TTC549 (cell line): ENCODE measurements around the gene EAF2.

Source experiments
- FAIRE-seq: peaks from 2 replicates; lab custom pipeline; 2012; peaks lifted over from hg19 to GRCh38; lab: Jason Lieb, UNC

Gene EAF2

GRCh38 chr3:121863801-121864200 lies 28.8 kb downstream of the EAF2 start:
- no peak for FAIRE-seq

- no peak for FAIRE-seq
Observed at GRCh38 chr3:121869736-121870135, 34.7 kb downstream of the EAF2 start.

- no peak for FAIRE-seq
Observed at GRCh38 chr3:121870717-121871116, 35.7 kb downstream of the EAF2 start.

- no peak for FAIRE-seq
Observed at GRCh38 chr3:121871430-121871829, 36.4 kb downstream of the EAF2 start.

- FAIRE-seq = no peak
Observed at GRCh38 chr3:121878411-121878810, 43.4 kb downstream of the EAF2 start.

- FAIRE-seq = no peak
Observed at GRCh38 chr3:121883507-121883906, 48.5 kb downstream of the EAF2 start.

- FAIRE-seq = no peak
Observed at GRCh38 chr3:121885386-121885785, 50.4 kb downstream of the EAF2 start.

GRCh38 chr3:121894301-121894990 lies 59.4 kb downstream of the EAF2 start, which contains the start of gene SLC15A2:
TSS of gene SLC15A2 (plus strand) at chr3:121894401. CDS start at chr3:121894477, 76 bp downstream.
- no peak for FAIRE-seq

- FAIRE-seq = no peak
Observed at GRCh38 chr3:121895121-121895520, 60.1 kb downstream of the EAF2 start.

- FAIRE-seq = no peak
Observed at GRCh38 chr3:121895736-121896135, 60.7 kb downstream of the EAF2 start.

- FAIRE-seq = no peak
Observed at GRCh38 chr3:121896823-121897222, 61.8 kb downstream of the EAF2 start.

GRCh38 chr3:121897296-121897695 lies 62.3 kb downstream of the EAF2 start:
- FAIRE-seq = no peak

- FAIRE-seq = no peak
Observed at GRCh38 chr3:121913305-121913990, 78.4 kb downstream of the EAF2 start.

- no peak for FAIRE-seq
Observed at GRCh38 chr3:121914081-121914998, 79.3 kb downstream of the EAF2 start.

GRCh38 chr3:121916189-121916588 lies 81.2 kb downstream of the EAF2 start:
- FAIRE-seq = no peak

- no peak for FAIRE-seq
Observed at GRCh38 chr3:121918779-121919483, 83.9 kb downstream of the EAF2 start.

GRCh38 chr3:121924734-121925133 lies 89.7 kb downstream of the EAF2 start:
- no peak for FAIRE-seq

- no peak for FAIRE-seq
Observed at GRCh38 chr3:121926380-121926779, 91.4 kb downstream of the EAF2 start.
